Epidermal melanocyte (primary cell): ENCODE measurements around the gene CST6.

Experiments used
- DNase-seq: peaks from one replicate; pipeline ENCODE4 v3.0.0; 2011; ENCODE audit warnings: low spot score; ENCODE audit not compliant: insufficient read length

CST6 gene

GRCh38 chr11:66045177-66045639 is 33.4 kb downstream of the CST6 start:
- DNase-seq, result peak; percentile 97

GRCh38 chr11:66046901-66047300 is 35.1 kb downstream of the CST6 start:
- no peak for DNase-seq

GRCh38 chr11:66047541-66048365 is 35.9 kb downstream of the CST6 start:
- no peak for DNase-seq

- no peak for DNase-seq
These were observed 36.9 kb downstream of the CST6 start, which contains the start of gene GAL3ST3 for GRCh38 chr11:66048547-66049323. TSS of gene GAL3ST3 (minus strand) at chr11:66049161. CDS start at chr11:66045415, 3,746 bp downstream.

GRCh38 chr11:66050581-66051231 is 38.9 kb downstream of the CST6 start:
- DNase-seq, result no peak

- DNase-seq, result no peak
These were observed 39.6 kb downstream of the CST6 start for GRCh38 chr11:66051371-66051765.

GRCh38 chr11:66051766-66052663 is 40.2 kb downstream of the CST6 start, which contains the start of gene SF3B2:
TSS of gene SF3B2 (plus strand) at chr11:66052364. CDS start at chr11:66052385, 21 bp downstream.
- peak; percentile 90 for DNase-seq

GRCh38 chr11:66052664-66052982 is 40.8 kb downstream of the CST6 start:
- no peak for DNase-seq

GRCh38 chr11:66055021-66055420 is 43.2 kb downstream of the CST6 start:
- no peak for DNase-seq

GRCh38 chr11:66056501-66056900 is 44.7 kb downstream of the CST6 start:
- no peak for DNase-seq

- DNase-seq, result no peak
These were observed 48.3 kb downstream of the CST6 start for GRCh38 chr11:66059966-66060680.

GRCh38 chr11:66061268-66061667 is 49.5 kb downstream of the CST6 start:
- DNase-seq, result no peak

GRCh38 chr11:66062408-66062807 is 50.6 kb downstream of the CST6 start:
- no peak for DNase-seq
